Astrocyte (in vitro differentiated cells and primary cell): ENCODE data around the gene C16orf95. TPM values are rescaled to one million over a fixed set of nuclear protein-coding genes. Genes with fewer than 3 reads are reported as not detected.

Experiments used
- DNase-seq: peaks from one replicate; pipeline ENCODE4 v3.0.0-alpha.2; 2010; ENCODE audit warnings: low read depth
- FAIRE-seq: peaks from 2 replicates; lab custom pipeline; 2011; peaks lifted over from hg19 to GRCh38; lab: Jason Lieb, UNC
- H2AFZ ChIP-seq: 2 replicates; pipeline ENCODE4 v1.6.0; 2012; ENCODE audit warnings: low read depth, low read length, inconsistent platforms
- H3K27ac ChIP-seq: 2 replicates; pipeline ENCODE4 v1.5.1; 2011; ENCODE audit warnings: low read depth, low read length, inconsistent platforms
- H3K27me3 ChIP-seq: 2 replicates; pipeline ENCODE4 v1.6.0; 2011; ENCODE audit warnings: low read length, inconsistent platforms; ENCODE audit not compliant: insufficient read depth
- H3K36me3 ChIP-seq: 2 replicates; pipeline ENCODE4 v1.5.1; 2011; ENCODE audit warnings: low read length, inconsistent platforms; ENCODE audit not compliant: insufficient read depth
- H3K4me1 ChIP-seq: 2 replicates; pipeline ENCODE4 v1.5.1; 2011; ENCODE audit warnings: low read length, inconsistent platforms; ENCODE audit not compliant: insufficient read depth
- H3K4me2 ChIP-seq: 2 replicates; pipeline ENCODE4 v1.6.0; 2012; ENCODE audit warnings: low read length, inconsistent platforms
- H3K4me3 ChIP-seq: 2 replicates; pipeline ENCODE4 v1.5.1; 2011; ENCODE audit warnings: low read depth, mild to moderate bottlenecking, low read length, inconsistent platforms; ENCODE audit not compliant: insufficient read depth
- H3K79me2 ChIP-seq: 2 replicates; pipeline ENCODE4 v1.6.0; 2012; ENCODE audit warnings: mild to moderate bottlenecking, low read length, inconsistent platforms; ENCODE audit not compliant: insufficient read depth
- H3K9ac ChIP-seq: 2 replicates; pipeline ENCODE4 v1.6.0; 2012; ENCODE audit warnings: mild to moderate bottlenecking, low read length, inconsistent platforms
- H3K9me3 ChIP-seq: 2 replicates; pipeline ENCODE4 v1.5.1; 2012; ENCODE audit warnings: low read depth, mild to moderate bottlenecking, low read length, inconsistent platforms; ENCODE audit not compliant: insufficient read depth
- H4K20me1 ChIP-seq: 2 replicates; pipeline ENCODE4 v1.6.0; 2012; ENCODE audit warnings: low read length, inconsistent platforms; ENCODE audit not compliant: insufficient read depth
- H3K27ac Mint-ChIP-seq: one replicate; pipeline ENCODE4 v1.8.0; 2021; ENCODE audit warnings: mild to moderate bottlenecking, mixed read lengths; ENCODE audit not compliant: unreplicated experiment
- H3K27me3 Mint-ChIP-seq: one replicate; pipeline ENCODE4 v1.8.0; 2021; ENCODE audit warnings: low read depth, mixed read lengths; ENCODE audit not compliant: unreplicated experiment
- H3K36me3 Mint-ChIP-seq: one replicate; pipeline ENCODE4 v1.8.0; 2021; ENCODE audit warnings: low read depth, mixed read lengths; ENCODE audit not compliant: unreplicated experiment
- H3K4me1 Mint-ChIP-seq: one replicate; pipeline ENCODE4 v1.8.0; 2021; ENCODE audit warnings: low read depth, mixed read lengths; ENCODE audit not compliant: unreplicated experiment
- H3K4me3 Mint-ChIP-seq: one replicate; pipeline ENCODE4 v1.8.0; 2021; ENCODE audit warnings: mild to moderate bottlenecking, moderate library complexity, mixed read lengths; ENCODE audit not compliant: unreplicated experiment
- H3K9me3 Mint-ChIP-seq: one replicate; pipeline ENCODE4 v1.8.0; 2021; ENCODE audit warnings: mild to moderate bottlenecking, mixed read lengths; ENCODE audit not compliant: unreplicated experiment
- CTCF ChIP-seq: IDR thresholded peaks from 2 replicates; pipeline ENCODE4 v1.5.1; 2011; ENCODE audit warnings: low read depth, mild to moderate bottlenecking, inconsistent platforms, low read length, moderate library complexity; ENCODE audit not compliant: insufficient read depth
- EZH2 ChIP-seq: IDR thresholded peaks from 2 replicates; pipeline ENCODE4 v1.6.1; 2012; ENCODE audit warnings: mild to moderate bottlenecking, low read length, inconsistent platforms; ENCODE audit not compliant: insufficient read depth
- total RNA-seq: library from RNA; stranded (reverse); gene quantifications from 2 replicates; pipeline ENCODE4 v1.2.1, GENCODE V29; 2021

The C16orf95 gene
- total RNA-seq, 1 donor from 2014 or later: 3.3 TPM

- Histone ChIP-seq H2AFZ (no peak overlapping the region), H3K4me3 (no peak overlapping the region), H3K4me2 (no peak overlapping the region), H3K36me3 (no peaks in the 10 kb centered on the region), H3K27ac (no peak overlapping the region), H3K9me3 (no peaks in the 10 kb centered on the region), H3K27me3 (no peaks in the 10 kb centered on the region), H3K4me1 (no peaks in the 10 kb centered on the region), H3K9ac (no peak overlapping the region), H4K20me1 (no peaks in the 10 kb centered on the region), H3K79me2 (no peaks in the 10 kb centered on the region)
- no peak for FAIRE-seq
- no peaks in the 10 kb centered on the region for H3K27me3 Mint-ChIP-seq
- TF ChIP-seq EZH2: no peak
- no peak for TF ChIP-seq CTCF
- H3K36me3 Mint-ChIP-seq: peaks cover 7% of the 10 kb centered on the region
- peaks cover 6% of the 10 kb centered on the region for H3K4me1 Mint-ChIP-seq
- no peak overlapping the region for H3K27ac Mint-ChIP-seq
- peaks cover 11% of the 10 kb centered on the region for H3K9me3 Mint-ChIP-seq
- DNase-seq: no peak
- no peak overlapping the region for H3K4me3 Mint-ChIP-seq
Measured at GRCh38 chr16:87303962-87304521, 13.2 kb downstream of the C16orf95 start.

- Histone ChIP-seq H3K4me3 (no peak overlapping the region), H3K27me3 (no peaks in the 10 kb centered on the region), H3K9ac (no peak overlapping the region), H3K79me2 (no peaks in the 10 kb centered on the region), H3K9me3 (no peaks in the 10 kb centered on the region), H3K36me3 (no peaks in the 10 kb centered on the region), H3K4me2 (no peak overlapping the region), H3K27ac (no peak overlapping the region), H2AFZ (no peak overlapping the region), H4K20me1 (no peaks in the 10 kb centered on the region), H3K4me1 (no peaks in the 10 kb centered on the region)
- Mint-ChIP-seq H3K9me3 (peaks cover 5% of the 10 kb centered on the region), H3K4me3 (no peak overlapping the region), H3K27me3 (peaks cover 3% of the 10 kb centered on the region), H3K36me3 (peaks cover 6% of the 10 kb centered on the region), H3K4me1 (peaks cover 6% of the 10 kb centered on the region), H3K27ac (no peak overlapping the region)
- TF ChIP-seq EZH2 (no peak), CTCF (no peak)
- DNase-seq: no peak
- FAIRE-seq: no peak
Measured at GRCh38 chr16:87303431-87303930, 13.7 kb downstream of the C16orf95 start.

GRCh38 chr16:87298857-87299465 is 18.2 kb downstream of the C16orf95 start:
- H3K27ac ChIP-seq: no peak overlapping the region
- H3K9me3 ChIP-seq: no peaks in the 10 kb centered on the region
- Mint-ChIP-seq H3K27me3 (peaks cover 6% of the 10 kb centered on the region), H3K4me1 (peaks cover 6% of the 10 kb centered on the region), H3K4me3 (no peak overlapping the region), H3K9me3 (peaks cover 6% of the 10 kb centered on the region), H3K27ac (no peak overlapping the region), H3K36me3 (peaks cover 10% of the 10 kb centered on the region)
- no peak overlapping the region for H2AFZ ChIP-seq
- DNase-seq: no peak
- H3K4me2 ChIP-seq: no peak overlapping the region
- no peaks in the 10 kb centered on the region for H3K79me2 ChIP-seq
- no peak for FAIRE-seq
- TF ChIP-seq CTCF (no peak), EZH2 (no peak)
- no peak overlapping the region for H3K9ac ChIP-seq
- H3K4me1 ChIP-seq: no peaks in the 10 kb centered on the region
- no peak overlapping the region for H3K4me3 ChIP-seq
- no peaks in the 10 kb centered on the region for H3K36me3 ChIP-seq
- H3K27me3 ChIP-seq: no peaks in the 10 kb centered on the region
- H4K20me1 ChIP-seq: no peaks in the 10 kb centered on the region
